Measurements from ENCODE around the gene EYS.

The EYS gene

DNA sequence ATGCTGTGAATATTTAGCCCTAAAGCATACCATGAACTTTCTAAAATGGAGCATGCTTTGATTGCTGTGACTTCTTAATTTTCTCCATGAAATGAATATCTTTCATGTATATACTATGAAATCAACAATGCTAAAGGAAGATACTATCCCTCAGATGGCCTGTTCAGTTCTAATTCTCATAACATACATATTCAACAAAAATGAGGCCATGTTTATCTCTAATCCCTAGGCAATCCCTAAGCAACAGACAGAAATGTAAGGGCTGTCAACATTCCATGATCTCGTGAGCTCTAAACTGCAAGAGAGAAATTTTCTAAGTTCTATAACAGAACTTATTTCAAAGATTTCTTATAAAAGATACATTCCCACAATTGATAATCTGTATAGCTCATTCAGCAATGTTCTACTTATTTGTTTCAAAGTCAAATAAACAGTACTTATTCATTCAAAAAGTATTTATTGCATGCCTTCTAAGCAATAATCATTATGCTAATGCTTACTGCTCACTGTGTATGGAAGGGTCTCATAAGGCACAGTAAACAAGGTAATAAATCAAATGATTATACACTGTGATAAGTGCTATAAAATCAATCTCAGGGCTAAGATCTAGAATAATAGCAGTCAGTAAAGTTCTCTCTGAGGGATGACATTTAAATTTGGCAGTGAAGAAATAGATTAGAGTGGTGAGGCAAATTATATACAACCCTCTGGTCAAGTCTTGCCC is 1578.6 kb downstream of the EYS start:
- no peaks in the 10 kb centered on the region for H3K36me3 ChIP-seq (ENCODE audit: control insufficient read depth in 4 of 4, insufficient read depth in 4 of 4, low read length in 3 of 4)
- H3K9me3 ChIP-seq (ENCODE audit: control extremely low read depth in 1 of 5, control insufficient read depth in 4 of 5, insufficient read depth in 2 of 5, low read depth in 1 of 5, low read length in 4 of 5): no peaks in the 10 kb centered on the region
- POLR2A ChIA-PET: no interaction called here
- no peaks in the 10 kb centered on the region for H3K4me1 ChIP-seq (ENCODE audit: control extremely low read depth in 1 of 4, control insufficient read depth in 4 of 4, insufficient read depth in 4 of 4, low read length in 3 of 4)
- CTCF ChIA-PET: no interaction called here
- WGBS (ENCODE audit: insufficient coverage): no CpG with 5 or more reads among the region's 1 CpG
- H3K27ac ChIP-seq (ENCODE audit: insufficient read depth in 1 of 2, low read depth in 1 of 2, low read length in 2 of 2, poor library complexity in 1 of 2, severe bottlenecking in 2 of 2): no peak overlapping the region
- H3K27me3 ChIP-seq (replicated peaks in 2 of 5; ENCODE audit: control insufficient read depth in 4 of 5, insufficient read depth in 5 of 5, low read length in 4 of 5): no peaks in the 10 kb centered on the region
- H3K4me3 ChIP-seq (ENCODE audit: control insufficient read depth in 1 of 7, extremely low read depth in 1 of 7, insufficient read depth in 4 of 7, low read depth in 2 of 7, low read length in 6 of 7): no peak overlapping the region
- DNase-seq: no peak

DNA sequence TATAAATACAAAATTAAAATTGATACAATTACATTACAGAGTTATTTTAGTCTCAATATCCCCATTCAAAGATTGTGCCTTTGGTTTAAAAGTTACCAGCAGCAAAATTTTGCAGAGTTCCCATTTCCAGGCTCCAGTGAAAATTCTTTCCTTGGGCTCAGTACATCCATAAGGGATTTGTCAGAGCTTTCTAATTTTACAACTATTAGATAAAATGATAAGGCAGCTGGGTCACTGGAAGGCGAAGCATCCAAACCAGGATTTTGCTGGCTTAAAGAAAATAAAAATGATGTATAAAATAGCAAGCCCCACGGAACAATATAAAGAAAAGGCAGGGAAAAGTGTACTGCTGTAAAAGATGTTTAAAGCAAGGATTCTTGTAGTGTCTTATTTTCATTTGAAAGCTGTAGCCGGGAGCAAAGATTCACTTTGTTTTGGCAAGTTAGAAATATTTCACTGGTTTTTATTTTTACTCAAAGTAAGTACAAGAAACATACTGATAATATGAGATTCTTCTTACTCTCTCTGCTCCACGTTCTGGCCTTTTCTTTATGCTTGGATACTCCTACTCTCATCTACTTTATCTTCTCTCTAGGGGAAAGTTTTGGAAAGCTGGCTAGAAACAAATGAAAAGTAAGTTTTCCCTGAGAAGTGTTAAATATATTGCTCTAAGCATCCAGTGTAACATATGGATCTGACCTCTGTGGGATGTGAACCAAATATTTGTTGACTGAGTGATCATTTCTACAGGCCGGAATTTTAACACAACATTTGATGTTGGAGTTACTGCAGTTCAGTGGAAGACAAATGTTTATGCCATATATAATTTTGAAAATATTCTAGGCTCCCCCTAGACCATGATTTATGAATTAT is 1583.0 kb downstream of the EYS start:
- H3K27ac ChIP-seq (ENCODE audit: insufficient read depth in 1 of 2, low read depth in 1 of 2, low read length in 2 of 2, poor library complexity in 1 of 2, severe bottlenecking in 2 of 2): no peak overlapping the region
- ChIA-PET POLR2A (no interaction called here), CTCF (no interaction called here)
- 100% methylated on average over 3 of the region's 5 CpGs for WGBS (ENCODE audit: insufficient coverage)
- no peaks in the 10 kb centered on the region for H3K27me3 ChIP-seq (replicated peaks in 2 of 5; ENCODE audit: control insufficient read depth in 4 of 5, insufficient read depth in 5 of 5, low read length in 4 of 5)
- H3K36me3 ChIP-seq (ENCODE audit: control insufficient read depth in 4 of 4, insufficient read depth in 4 of 4, low read length in 3 of 4): no peaks in the 10 kb centered on the region
- no peak overlapping the region for H3K4me3 ChIP-seq (ENCODE audit: control insufficient read depth in 1 of 7, extremely low read depth in 1 of 7, insufficient read depth in 4 of 7, low read depth in 2 of 7, low read length in 6 of 7)
- H3K9me3 ChIP-seq (ENCODE audit: control extremely low read depth in 1 of 5, control insufficient read depth in 4 of 5, insufficient read depth in 2 of 5, low read depth in 1 of 5, low read length in 4 of 5): no peaks in the 10 kb centered on the region
- DNase-seq: no peak
- no peaks in the 10 kb centered on the region for H3K4me1 ChIP-seq (ENCODE audit: control extremely low read depth in 1 of 4, control insufficient read depth in 4 of 4, insufficient read depth in 4 of 4, low read length in 3 of 4)

DNA sequence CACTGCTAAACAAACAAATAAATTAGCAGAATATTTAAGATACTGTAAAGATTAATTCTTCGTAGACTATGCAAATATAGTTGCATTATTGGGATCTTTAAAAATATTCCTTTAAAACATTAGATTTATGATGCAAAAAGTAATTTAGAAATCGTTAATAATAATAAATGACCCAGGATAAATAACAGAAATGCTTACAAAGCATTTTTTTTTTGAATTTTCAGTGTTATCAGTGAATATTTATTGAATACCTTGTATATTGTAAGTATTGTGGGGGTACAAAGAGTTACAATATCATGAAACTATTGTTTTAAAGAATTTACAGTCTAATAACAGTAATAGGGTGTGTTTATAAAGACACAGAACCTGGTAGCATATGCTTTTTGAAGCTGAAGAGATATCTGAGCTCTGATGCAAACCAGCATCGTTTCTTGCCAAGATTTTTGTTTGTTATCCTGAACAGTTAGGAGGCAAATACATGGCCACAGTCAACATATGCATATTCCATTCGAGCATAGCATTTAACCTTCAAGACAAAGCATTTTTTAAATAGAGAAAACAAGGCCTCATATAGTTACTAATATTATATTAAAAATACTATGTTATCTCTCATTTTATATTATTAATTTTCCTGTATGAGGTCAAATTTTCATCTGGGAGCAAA is 1584.2 kb downstream of the EYS start:
- ChIA-PET CTCF (no interaction called here), POLR2A (no interaction called here)
- H3K27ac ChIP-seq (ENCODE audit: insufficient read depth in 1 of 2, low read depth in 1 of 2, low read length in 2 of 2, poor library complexity in 1 of 2, severe bottlenecking in 2 of 2): no peak overlapping the region
- H3K27me3 ChIP-seq (replicated peaks in 2 of 5; ENCODE audit: control insufficient read depth in 4 of 5, insufficient read depth in 5 of 5, low read length in 4 of 5): no peaks in the 10 kb centered on the region
- H3K9me3 ChIP-seq (ENCODE audit: control extremely low read depth in 1 of 5, control insufficient read depth in 4 of 5, insufficient read depth in 2 of 5, low read depth in 1 of 5, low read length in 4 of 5): peaks cover 0 to 4% (median 0%) of the 10 kb centered on the region in 5 experiments
- no peaks in the 10 kb centered on the region for H3K4me1 ChIP-seq (ENCODE audit: control extremely low read depth in 1 of 4, control insufficient read depth in 4 of 4, insufficient read depth in 4 of 4, low read length in 3 of 4)
- no peaks in the 10 kb centered on the region for H3K36me3 ChIP-seq (ENCODE audit: control insufficient read depth in 4 of 4, insufficient read depth in 4 of 4, low read length in 3 of 4)
- WGBS (ENCODE audit: insufficient coverage): no CpG with 5 or more reads among the region's 4 CpGs
- no peak for DNase-seq
- no peak overlapping the region for H3K4me3 ChIP-seq (ENCODE audit: control insufficient read depth in 1 of 7, extremely low read depth in 1 of 7, insufficient read depth in 4 of 7, low read depth in 2 of 7, low read length in 6 of 7)

DNA sequence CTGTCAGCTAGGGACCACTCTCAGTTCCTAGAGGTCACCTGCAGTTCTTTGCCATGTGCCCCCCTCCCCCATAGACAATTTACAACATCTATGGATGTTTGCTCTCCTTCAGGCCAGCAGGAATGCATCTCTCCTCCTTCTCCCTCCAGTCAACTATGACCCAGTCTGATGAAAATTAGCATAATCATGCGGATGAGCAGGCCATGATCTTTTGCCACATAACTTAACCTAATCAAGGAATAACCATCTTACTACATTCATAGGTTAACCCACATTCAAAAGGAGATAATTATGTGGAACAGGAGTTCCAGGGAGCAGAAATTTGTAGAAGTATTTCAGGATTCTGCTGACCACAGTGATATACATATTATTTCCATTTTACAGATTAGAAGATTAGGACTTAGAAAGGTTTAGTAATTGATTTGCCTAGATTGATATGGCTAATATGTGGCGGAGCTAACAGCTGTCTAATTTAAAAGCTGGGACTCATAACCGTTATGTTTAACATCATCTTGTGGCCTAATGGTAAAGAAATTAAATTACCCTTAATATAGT is 1585.9 kb downstream of the EYS start:
- no peak for DNase-seq
- H3K9me3 ChIP-seq (ENCODE audit: control extremely low read depth in 1 of 5, control insufficient read depth in 4 of 5, insufficient read depth in 2 of 5, low read depth in 1 of 5, low read length in 4 of 5): peaks cover 0 to 5% (median 2%) of the 10 kb centered on the region in 5 experiments
- WGBS (ENCODE audit: insufficient coverage): no CpG with 5 or more reads among the region's 3 CpGs
- no peak overlapping the region for H3K27ac ChIP-seq (ENCODE audit: insufficient read depth in 1 of 2, low read depth in 1 of 2, low read length in 2 of 2, poor library complexity in 1 of 2, severe bottlenecking in 2 of 2)
- no peaks in the 10 kb centered on the region for H3K36me3 ChIP-seq (ENCODE audit: control insufficient read depth in 4 of 4, insufficient read depth in 4 of 4, low read length in 3 of 4)
- ChIA-PET POLR2A (no interaction called here), CTCF (no interaction called here)
- no peaks in the 10 kb centered on the region for H3K4me1 ChIP-seq (ENCODE audit: control extremely low read depth in 1 of 4, control insufficient read depth in 4 of 4, insufficient read depth in 4 of 4, low read length in 3 of 4)
- H3K4me3 ChIP-seq (ENCODE audit: control insufficient read depth in 1 of 7, extremely low read depth in 1 of 7, insufficient read depth in 4 of 7, low read depth in 2 of 7, low read length in 6 of 7): no peak overlapping the region
- no peaks in the 10 kb centered on the region for H3K27me3 ChIP-seq (replicated peaks in 2 of 5; ENCODE audit: control insufficient read depth in 4 of 5, insufficient read depth in 5 of 5, low read length in 4 of 5)

DNA sequence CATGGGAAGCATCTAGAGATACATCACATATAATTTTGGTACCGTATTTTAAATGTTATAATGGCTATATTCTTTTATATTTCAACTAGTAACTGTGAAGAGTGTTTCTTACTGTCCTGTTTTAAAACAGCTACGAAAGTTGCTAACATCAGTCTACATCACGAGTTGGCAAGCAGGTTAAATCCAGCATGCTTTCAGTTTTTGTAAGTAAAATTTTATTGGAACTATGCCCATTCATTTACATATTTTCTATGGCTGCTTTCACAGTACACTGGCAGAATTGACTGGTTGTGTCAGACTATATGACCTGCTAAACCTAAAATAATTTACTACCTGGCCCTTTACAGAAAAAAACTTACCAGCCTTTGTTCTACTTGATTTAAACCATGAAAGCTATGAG is 1593.3 kb downstream of the EYS start:
- Histone ChIP-seq H3K27ac (ENCODE audit: insufficient read depth in 1 of 2, low read depth in 1 of 2, low read length in 2 of 2, poor library complexity in 1 of 2, severe bottlenecking in 2 of 2) (no peak overlapping the region), H3K4me3 (ENCODE audit: control insufficient read depth in 1 of 7, extremely low read depth in 1 of 7, insufficient read depth in 4 of 7, low read depth in 2 of 7, low read length in 6 of 7) (no peak overlapping the region), H3K9me3 (ENCODE audit: control extremely low read depth in 1 of 5, control insufficient read depth in 4 of 5, insufficient read depth in 2 of 5, low read depth in 1 of 5, low read length in 4 of 5) (peaks cover 0 to 5% (median 2%) of the 10 kb centered on the region in 5 experiments), H3K27me3 (replicated peaks in 2 of 5; ENCODE audit: control insufficient read depth in 4 of 5, insufficient read depth in 5 of 5, low read length in 4 of 5) (no peaks in the 10 kb centered on the region), H3K36me3 (ENCODE audit: control insufficient read depth in 4 of 4, insufficient read depth in 4 of 4, low read length in 3 of 4) (no peaks in the 10 kb centered on the region), H3K4me1 (ENCODE audit: control extremely low read depth in 1 of 4, control insufficient read depth in 4 of 4, insufficient read depth in 4 of 4, low read length in 3 of 4) (no peaks in the 10 kb centered on the region)
- 100% methylated on average over 2 of the region's 3 CpGs for WGBS (ENCODE audit: insufficient coverage)
- ChIA-PET CTCF (no interaction called here), POLR2A (no interaction called here)
- DNase-seq: no peak

DNA sequence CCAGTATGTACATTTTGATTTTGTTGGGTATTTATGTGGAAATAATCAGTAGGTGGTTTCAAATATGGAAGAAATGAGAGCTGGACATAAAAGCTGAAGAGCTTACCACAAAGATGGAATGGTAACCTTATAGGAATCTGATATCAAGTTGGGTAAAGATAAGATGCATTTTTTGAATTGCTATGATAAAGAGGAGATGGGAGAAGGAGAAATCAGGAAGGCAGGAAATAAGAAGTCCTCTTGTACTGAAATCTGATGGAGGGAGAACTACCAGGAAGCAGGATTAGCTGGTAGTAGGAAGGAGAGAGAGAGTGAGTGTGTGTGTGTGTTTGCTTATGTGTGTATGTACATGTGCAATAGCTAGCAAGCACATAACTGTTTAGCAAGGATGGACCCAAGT is 1603.0 kb downstream of the EYS start:
- no peak overlapping the region for H3K4me3 ChIP-seq (ENCODE audit: control insufficient read depth in 1 of 7, extremely low read depth in 1 of 7, insufficient read depth in 4 of 7, low read depth in 2 of 7, low read length in 6 of 7)
- no peaks in the 10 kb centered on the region for H3K36me3 ChIP-seq (ENCODE audit: control insufficient read depth in 4 of 4, insufficient read depth in 4 of 4, low read length in 3 of 4)
- no peaks in the 10 kb centered on the region for H3K4me1 ChIP-seq (ENCODE audit: control extremely low read depth in 1 of 4, control insufficient read depth in 4 of 4, insufficient read depth in 4 of 4, low read length in 3 of 4)
- CTCF ChIA-PET: interaction anchor here (1.0 kb wide), 1 partner anchor 33 kb away, joined by 5 read pairs; no protein-coding TSS in a partner anchor
- H3K27me3 ChIP-seq (replicated peaks in 2 of 5; ENCODE audit: control insufficient read depth in 4 of 5, insufficient read depth in 5 of 5, low read length in 4 of 5): no peaks in the 10 kb centered on the region
- POLR2A ChIA-PET: interaction anchor here (0.7 kb wide), 1 partner anchor 8 kb away, joined by 3 read pairs; no protein-coding TSS in a partner anchor
- no peaks in the 10 kb centered on the region for H3K9me3 ChIP-seq (ENCODE audit: control extremely low read depth in 1 of 5, control insufficient read depth in 4 of 5, insufficient read depth in 2 of 5, low read depth in 1 of 5, low read length in 4 of 5)
- no peak overlapping the region for H3K27ac ChIP-seq (ENCODE audit: insufficient read depth in 1 of 2, low read depth in 1 of 2, low read length in 2 of 2, poor library complexity in 1 of 2, severe bottlenecking in 2 of 2)
- no peak for DNase-seq
